Measurements from ENCODE around the gene CRADD.

- TF ChIP-seq POLR2A (IDR thresholded peaks at IDR 0.05; ENCODE audit: low read depth, low read length): no peak
- no peak for TF ChIP-seq CTCF (IDR thresholded peaks at IDR 0.05; ENCODE audit: extremely low read depth in 1 of 2, insufficient read depth in 1 of 2, low read depth in 1 of 2, low read length in 2 of 2)
- TF ChIP-seq JUN (IDR thresholded peaks at IDR 0.05; ENCODE audit: borderline replicate concordance, insufficient read depth, insufficient read length, low read depth): no peak
- TF ChIP-seq POLR2AphosphoS5 (IDR thresholded peaks at IDR 0.05; ENCODE audit: insufficient read depth, low read depth, low read length): no peak
These were observed 34.4 kb upstream of the CRADD start for GRCh38 chr12:93642751-93643150.
